HG02973 (cell line): Measurements from ENCODE around the gene VLDLR.

Source experiments
- ATAC-seq: cut with Tn5 transposase; IDR thresholded peaks from one replicate; pipeline ENCODE4 v1.9.1; 2021; ENCODE audit warnings: moderate library complexity; ENCODE audit not compliant: unreplicated experiment

Gene VLDLR

GRCh38 chr9:2620919-2621721 lies 467 bp upstream of the VLDLR start:
- ATAC-seq: no peak

- no peak for ATAC-seq
Measured at GRCh38 chr9:2622461-2623287, 1.1 kb downstream of the VLDLR start.

GRCh38 chr9:2623288-2624050 lies 1.9 kb downstream of the VLDLR start:
- no peak for ATAC-seq

GRCh38 chr9:2624051-2624682 lies 2.6 kb downstream of the VLDLR start:
- no peak for ATAC-seq

GRCh38 chr9:2625427-2625826 lies 3.8 kb downstream of the VLDLR start:
- ATAC-seq: no peak

- ATAC-seq: no peak
Measured at GRCh38 chr9:2628919-2629318, 7.3 kb downstream of the VLDLR start.

- no peak for ATAC-seq
Measured at GRCh38 chr9:2630158-2630557, 8.6 kb downstream of the VLDLR start.

GRCh38 chr9:2631263-2631662 lies 9.7 kb downstream of the VLDLR start:
- no peak for ATAC-seq

DNA sequence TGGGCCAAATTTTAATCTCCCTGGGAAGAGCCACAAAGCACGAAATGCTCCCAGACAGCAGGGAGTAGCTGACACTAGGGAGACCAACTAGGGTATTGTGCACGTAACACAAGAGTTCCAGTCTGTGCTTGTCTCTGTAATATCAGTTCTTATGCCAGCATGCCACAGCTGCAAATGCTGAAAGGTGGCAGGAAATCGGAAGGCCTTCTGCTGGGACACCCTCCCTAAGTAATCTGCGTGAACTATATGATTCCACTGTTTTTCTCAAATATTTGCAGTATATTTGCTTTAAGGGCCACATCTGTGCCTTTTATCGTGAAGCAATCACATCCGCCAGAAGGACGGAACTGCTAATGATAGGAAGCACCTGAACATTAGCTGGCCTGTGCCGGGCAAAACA lies 12.6 kb downstream of the VLDLR start:
- no peak for ATAC-seq

DNA sequence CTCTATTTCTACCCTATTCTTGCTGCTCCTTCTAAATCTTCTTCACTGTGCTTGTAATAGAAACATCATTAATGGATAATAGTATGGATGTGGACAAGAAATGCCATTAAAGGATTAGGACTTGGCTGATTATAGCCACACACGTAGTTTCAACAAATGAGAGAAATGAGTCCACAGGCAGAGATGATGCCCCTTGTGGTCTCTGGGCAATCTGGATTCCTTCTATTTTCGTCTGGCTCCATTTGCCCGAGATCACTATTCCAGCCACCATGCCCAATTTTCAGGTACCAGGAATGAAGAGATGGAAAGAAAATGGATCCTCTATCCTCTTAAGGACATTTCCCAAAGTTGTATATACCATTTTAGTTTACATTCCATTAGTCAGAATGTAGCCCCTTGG lies 13.2 kb downstream of the VLDLR start:
- no peak for ATAC-seq

DNA sequence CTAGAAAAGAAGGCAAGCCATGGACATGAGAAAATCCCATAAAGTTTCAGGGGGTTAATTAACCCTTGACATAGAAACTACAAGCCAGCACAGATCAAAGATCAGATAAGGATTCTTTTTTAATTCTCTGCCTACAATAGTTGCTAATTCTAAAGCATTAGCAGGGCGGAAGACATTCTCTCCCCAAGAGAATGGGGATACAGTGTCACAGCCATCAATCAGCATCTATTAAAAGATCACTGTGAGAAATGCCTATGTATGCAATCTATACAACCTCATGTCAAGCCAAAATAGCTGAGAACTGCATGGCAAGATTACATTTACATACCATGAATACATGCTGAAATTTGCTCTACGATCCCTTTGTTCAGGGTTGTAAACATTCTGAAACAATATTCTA lies 14.3 kb downstream of the VLDLR start:
- no peak for ATAC-seq

- ATAC-seq: no peak
Measured at GRCh38 chr9:2637390-2637789, 15.8 kb downstream of the VLDLR start.

DNA sequence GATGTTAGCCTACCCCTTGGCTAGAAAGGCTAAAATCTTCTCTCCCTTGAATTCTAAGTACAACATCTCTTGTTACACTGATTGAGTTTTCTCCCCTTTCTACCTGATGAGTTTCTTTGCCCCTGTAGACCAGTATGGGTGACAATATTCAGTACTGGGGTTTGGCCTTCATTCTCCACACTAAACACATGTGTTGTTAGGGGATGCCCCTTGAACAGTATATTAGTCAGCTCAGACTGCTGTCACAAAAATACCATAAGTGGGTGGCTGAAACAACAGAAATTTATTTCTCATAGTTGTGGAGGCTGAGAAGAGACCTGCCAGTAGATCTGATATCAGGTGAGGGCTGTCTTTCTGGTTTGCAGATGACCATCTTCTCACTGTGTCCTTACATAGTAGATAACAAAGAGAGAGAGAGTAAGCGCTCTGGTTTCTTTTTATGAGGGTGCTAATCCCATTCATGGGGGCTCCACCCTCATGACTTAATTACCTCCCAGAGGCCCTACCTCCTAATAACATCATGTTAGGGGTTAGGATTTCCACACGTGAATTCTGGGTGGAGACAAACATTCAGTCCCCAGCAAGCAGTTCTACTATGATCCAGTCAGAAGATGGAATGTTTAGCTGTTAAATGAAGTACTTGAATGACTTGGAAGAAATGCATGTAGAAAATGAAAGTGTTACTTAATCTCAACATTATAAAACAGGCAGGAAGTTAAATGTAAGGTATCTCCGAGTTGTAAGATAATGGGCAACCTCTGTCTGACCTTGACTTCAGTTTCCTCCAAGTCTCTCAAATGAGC lies 17.5 kb downstream of the VLDLR start:
- ATAC-seq: no peak

- ATAC-seq: no peak
Measured at GRCh38 chr9:2639786-2640185, 18.2 kb downstream of the VLDLR start.

- no peak for ATAC-seq
Measured at GRCh38 chr9:2640570-2640969, 19.0 kb downstream of the VLDLR start.

- no peak for ATAC-seq
Measured at GRCh38 chr9:2641033-2641432, 19.4 kb downstream of the VLDLR start.

DNA sequence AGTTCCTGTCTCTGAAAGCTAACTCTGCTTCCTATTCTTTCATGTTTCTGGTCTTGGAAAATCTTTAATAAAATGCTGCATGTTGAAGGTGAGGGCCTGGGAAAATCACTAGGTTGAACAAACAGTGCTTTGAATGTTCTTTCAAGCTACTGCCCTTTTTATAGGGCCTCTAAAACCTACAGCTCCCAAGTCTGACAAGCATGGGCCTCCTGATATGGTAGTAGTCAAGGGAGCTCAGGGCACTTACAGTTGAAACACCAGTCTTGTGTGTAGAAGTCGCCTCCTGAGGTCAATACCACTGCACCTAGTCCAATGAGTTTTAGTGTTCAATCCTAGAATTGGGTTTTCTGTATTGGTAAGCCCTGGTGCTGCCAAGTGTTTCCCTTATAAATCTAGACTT lies 20.5 kb downstream of the VLDLR start:
- ATAC-seq: no peak

GRCh38 chr9:2645569-2645968 lies 24.0 kb downstream of the VLDLR start:
- ATAC-seq: no peak

DNA sequence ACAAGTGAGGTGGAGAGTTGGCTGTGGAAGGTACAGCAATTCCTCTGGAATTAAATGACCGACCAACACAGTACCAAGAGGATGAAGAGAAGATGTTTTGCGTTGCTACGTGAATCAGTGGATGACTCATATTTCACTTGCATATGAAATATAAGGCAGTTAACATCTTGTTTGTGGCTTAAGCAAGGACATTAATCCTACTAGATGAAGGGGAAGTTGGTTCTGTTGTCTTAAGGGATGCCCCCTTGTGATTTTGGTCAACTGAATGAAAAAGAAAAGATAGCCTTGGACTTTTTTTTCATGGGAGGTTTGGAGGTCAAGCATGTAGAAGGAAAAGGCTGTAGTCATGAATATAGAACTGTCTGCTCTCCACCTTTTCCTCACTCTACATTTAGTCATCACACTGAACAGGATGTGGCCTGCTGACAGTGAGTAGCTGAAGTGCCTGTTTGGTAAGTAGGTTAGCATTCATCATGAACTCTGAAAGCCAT lies 33.9 kb downstream of the VLDLR start:
- no peak for ATAC-seq

- no peak for ATAC-seq
Measured at GRCh38 chr9:2657427-2657826, 35.8 kb downstream of the VLDLR start.
